Measurements from ENCODE around the gene UVRAG.

Gene UVRAG

DNA sequence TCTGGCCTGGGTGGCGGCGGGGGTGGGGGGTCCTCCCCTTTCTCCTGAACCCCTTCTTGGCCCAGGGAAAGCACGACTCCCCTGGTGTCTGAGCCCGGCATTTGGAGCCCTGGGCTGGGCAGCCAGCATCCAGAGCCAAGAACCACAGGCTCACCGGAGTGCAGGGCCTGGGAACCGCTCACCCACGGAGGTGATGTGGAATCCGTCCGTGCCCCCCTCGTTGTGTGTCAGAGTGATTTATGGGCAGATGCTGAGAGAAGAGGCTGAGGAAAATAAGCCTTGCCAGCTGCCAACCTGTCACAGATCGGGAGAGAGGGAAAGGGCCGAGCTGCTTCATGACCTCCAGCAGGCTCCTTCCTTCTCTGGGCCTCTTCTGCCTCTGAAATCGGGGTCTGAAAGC lies 357.6 kb downstream of the UVRAG start:
- no peak for DNase-seq (ENCODE audit: low read depth)

DNA sequence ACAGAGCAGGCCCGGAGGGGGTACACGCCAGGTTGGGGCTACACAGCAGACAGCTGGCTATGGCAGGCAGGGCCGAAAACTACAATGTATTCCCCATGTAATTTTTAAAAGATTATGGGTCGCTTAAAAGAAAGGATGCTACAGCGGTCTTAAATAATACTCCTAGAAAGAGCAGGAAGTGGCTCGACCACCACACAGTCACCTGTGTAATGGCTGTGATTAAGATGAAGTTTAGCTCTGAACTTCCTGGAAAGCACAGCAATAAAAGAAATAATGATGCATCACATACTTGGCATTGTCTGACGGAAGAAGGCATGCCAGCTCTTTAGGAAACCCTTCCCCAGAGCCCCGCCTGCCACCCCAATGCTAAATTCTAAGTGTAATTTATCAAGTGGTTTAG lies 358.7 kb downstream of the UVRAG start:
- no peak for DNase-seq (ENCODE audit: low read depth)

DNA sequence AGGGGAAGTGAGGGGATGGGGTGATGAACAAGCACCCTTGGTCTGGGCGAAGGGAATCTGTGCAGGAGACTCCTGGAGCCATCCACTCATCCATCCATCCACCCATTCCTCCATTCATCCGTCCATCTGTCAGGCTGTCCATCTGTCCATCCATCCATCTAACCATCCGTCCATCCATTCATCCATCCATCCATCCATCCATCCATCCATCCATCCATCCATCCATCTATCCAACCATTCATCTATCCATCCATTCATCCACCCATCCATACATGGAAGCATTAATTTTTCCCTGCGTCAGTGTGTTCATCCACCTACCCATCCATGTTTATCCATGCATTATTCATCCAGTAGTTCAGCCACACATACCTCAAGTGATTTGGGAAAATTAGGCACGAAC lies 359.3 kb downstream of the UVRAG start:
- DNase-seq (ENCODE audit: low read depth): no peak

DNA sequence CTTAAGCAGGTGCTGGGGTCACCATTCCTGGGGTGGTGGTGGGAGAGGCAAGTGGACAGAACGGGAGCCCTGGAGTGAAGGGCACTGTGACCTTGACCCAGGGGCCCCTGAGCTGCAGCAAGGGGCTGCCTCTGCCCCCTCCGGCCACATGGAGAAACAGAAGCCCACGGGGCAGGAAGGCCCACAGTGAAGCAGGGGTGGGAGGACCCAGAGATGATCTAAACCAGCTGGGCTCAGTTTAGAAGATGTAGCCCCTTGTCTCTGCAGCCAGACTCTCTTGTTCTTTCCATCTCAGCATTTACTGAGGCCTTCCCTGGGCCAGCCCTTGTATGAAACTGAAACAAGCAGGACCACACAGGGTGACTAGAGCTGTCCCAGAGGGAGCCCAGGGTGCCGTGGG lies 360.8 kb downstream of the UVRAG start:
- DNase-seq (ENCODE audit: low read depth): no peak

DNA sequence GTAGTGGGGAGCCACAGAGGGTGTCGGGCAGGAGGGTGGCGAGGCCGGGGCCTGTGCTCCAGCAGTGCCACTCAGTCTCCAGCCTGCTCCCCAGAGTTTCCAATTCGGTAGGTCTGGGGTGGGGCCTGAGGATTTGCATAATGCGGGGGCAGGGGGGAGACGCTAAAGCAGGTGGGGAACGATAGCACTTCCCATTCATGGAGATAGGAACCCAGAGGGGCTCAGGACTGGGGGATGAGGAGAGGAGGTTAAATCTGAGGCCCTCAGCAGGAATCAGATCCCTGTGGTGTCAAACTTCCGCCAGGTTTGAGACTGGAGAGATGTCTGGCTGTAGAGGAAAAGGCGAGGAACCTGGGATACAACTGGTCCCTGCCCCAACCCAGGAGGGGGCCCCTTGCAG lies 361.5 kb downstream of the UVRAG start:
- DNase-seq (ENCODE audit: low read depth): no peak

DNA sequence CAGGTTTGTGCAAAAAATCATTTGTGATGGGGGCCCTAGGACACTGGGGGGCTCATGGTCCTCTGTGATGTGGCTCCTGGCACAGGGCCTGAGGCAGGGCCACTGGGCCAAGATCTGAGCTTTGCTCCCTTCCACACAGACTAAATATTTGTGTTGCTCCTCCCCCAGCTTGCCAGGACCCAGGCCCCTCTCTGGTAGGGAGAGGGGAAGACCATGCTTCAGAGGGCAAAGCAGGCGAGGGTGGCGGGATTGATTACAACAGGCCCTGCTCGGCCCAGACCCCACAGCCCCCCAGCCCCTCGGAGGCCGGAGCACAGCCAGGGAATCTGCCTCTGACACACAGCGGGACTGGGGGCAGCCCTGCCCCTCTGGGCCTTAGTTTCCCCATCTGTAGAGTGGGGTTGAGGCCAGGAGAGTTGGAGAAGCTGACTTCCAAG lies 362.3 kb downstream of the UVRAG start:
- no peak for DNase-seq (ENCODE audit: low read depth)

DNA sequence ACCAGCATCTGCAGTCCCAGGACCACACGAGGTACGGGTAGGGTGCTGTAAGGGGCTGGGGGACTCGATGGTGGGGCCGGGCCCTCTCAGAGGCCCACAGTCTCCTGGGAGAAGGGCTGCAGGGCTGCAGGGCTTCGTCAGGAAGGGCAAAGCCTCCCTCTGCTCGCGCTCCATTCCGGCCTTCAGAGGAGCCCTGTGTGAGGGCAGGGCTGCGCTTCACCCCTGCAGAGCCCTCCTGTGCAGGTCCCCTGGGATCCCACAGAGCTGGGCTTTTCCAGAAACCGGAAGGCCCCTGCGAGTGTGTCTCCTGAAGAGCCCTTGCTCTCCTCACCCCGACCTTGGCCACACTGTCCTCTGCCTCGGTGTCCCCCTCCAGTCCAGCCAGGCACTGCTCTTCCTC lies 364.1 kb downstream of the UVRAG start:
- no peak for DNase-seq (ENCODE audit: low read depth)

DNA sequence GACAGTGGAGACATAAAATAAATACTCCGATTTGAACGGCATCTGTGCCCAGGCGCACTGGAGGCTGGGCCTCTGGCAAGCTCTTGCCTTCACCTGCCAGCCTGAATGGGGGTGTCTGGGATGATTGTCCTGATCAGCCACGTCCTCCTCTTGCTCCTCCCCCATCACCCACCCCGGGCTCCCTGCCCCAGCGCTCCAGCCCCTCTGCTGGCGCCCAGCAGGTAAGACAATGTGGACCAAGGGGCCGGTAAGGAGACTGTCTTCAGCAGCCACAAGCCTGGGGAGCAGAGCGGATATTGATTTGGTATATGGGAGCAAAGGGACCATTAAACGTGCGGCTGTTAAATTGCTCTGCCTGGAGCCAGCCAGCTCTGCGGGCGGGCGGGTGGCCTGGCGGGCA lies 366.4 kb downstream of the UVRAG start:
- DNase-seq (ENCODE audit: low read depth): no peak

DNA sequence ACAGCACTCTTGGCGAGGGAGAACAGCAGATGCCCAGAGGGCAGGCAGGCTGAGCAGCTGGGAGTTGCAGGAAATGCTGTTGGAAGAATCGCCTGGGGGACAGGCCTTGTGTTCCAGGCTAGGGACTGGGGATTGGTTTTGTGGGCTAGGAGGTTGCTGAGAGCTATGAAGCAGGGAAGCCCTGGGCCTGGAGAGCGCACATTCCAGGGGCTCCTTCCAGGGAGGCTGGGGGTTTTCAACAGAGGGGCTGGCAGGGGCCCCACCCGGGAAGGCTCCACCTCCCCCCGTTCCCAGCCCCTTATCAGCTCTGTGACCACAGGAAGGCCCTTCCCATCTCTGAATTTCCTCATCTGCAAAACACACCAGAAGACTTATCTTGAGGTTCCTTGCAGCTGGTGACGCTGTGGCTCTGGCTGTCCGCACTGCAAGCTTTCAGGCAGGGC lies 369.6 kb downstream of the UVRAG start:
- no peak for DNase-seq (ENCODE audit: low read depth)

DNA sequence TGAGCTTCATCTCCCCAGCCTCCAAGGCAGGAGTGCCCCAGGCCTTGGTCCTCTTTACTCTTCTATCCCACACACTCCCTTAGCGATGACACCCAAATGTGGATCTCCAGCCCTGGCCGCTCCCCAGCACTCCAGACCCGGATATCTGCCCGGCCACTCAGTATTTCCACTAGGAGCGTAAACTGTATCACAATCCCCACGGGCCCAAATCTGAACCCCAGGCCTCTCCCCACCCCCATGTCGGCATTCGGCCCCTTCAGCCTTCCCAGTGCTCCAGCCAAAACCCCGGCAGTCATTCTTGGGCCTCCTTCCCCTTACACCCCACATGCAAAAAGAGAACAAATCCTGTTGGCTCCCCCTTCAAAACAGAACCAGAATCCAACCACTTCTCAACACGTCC lies 370.5 kb downstream of the UVRAG start:
- DNase-seq (ENCODE audit: low read depth): no peak

DNA sequence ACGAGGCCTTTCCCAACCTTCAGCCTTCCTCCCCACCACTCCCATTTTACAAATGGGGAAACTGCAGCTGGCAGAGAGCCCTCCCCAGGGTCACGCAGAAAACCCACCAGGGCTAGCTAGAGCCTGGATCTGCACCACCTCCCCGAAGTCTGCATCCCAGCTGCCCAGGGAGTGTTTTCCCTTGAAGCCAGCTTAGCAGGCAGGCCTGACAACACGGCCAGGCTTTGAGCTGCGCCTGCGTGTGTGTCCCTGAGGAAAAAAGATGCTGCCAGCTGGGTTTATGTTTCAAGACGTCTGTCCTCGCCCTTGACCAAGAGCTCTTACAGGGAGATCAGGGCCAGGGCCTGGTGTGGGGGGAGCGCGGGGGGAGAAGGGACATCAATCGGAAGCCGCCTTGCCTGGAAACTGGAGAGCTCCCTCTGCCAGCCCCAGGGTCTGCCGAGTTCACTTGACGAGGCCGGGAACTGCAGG lies 371.0 kb downstream of the UVRAG start:
- DNase-seq (ENCODE audit: low read depth): no peak

DNA sequence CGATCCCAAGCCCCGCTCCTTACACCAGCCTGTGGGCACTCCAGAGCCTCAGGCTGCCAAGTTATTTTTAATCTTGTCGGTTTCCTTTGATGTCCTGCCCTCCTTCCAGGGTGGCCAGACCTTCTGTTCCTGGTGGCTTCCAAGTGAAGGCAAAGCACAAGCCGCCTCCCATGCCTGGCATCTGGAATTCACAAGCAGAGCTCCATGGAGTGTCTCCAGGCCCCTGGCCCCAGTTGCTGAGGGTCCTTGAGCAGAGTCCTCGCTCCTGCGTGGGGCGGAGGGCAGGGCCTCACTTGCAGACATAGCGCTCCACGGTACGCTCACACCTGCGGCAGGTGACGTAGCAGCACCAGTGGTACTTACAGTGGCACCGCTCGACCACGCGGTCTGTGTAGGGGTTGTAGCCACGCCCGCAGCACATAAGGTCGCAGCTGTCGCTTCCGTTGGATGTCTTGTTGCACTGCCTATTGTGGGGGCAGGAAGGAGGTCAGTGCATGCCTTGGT lies 371.8 kb downstream of the UVRAG start:
- DNase-seq (ENCODE audit: low read depth): no peak

DNA sequence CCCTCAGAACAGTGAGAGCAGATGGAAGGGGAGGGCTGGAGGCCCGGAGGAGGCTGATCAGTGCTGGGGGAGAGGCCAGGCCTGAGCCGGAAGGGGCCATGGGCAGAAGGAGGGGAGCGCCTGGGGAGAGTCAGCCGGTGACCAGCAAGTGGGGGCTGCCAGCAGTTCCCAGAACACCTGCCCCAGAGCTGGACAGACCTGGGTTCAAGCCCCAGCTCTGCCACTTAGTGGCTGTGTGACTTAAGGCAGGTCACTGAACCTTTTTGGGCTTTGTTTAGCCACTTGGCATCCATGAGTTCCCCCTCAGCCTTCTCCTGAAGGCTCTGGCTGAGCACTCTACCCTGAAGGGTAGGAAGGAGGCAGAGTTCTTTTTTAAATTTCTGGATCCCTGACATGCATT lies 373.9 kb downstream of the UVRAG start:
- DNase-seq (ENCODE audit: low read depth): no peak

DNA sequence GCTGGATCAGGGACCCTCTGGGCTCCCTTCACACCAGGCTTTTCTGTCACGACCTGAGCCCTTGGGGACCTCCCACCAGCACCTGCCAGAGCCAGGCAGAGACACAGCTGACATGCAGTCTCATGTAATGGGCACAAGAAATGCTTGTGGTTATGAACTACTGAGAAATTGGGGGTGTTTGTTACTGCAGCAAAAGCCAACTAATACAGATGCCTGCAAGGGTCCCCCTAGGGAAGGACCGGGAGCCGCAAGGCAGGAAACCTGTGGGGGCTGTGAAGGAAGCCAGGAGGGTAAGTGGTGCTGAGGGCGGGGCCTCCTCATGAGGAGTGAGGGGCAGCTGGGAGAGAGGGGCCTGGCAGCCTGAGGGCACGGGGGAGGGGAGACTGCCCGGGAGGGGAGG lies 374.7 kb downstream of the UVRAG start:
- DNase-seq (ENCODE audit: low read depth): no peak

DNA sequence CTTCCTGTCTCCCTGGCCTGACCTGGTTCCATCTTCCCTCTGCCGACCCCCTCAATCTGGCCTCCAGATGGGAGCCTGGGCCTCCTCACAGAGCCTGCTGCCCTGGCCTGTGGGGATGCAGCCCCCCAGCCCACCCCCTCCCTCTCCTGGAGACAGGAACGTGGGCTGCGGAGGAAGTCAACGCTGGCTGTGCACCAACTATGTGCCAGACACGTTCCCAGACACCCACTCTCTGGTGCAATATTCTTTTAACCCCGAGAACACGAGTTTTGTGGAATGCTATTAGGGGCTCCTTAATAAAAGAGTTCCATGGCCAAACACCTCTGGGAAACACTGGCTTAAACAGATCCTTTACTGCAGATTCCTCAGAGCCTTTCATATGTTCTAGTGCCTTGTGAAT lies 375.4 kb downstream of the UVRAG start:
- no peak for DNase-seq (ENCODE audit: low read depth)

Measured in stimulated activated CD8-positive, alpha-beta memory T cell treated with anti-CD3 and anti-CD28 coated beads, Interleukin-4, amount 100 ng/mL, for 24 hours (primary cell).